ENCODE data around the gene SPATA4. TPM values are rescaled to one million over a fixed set of nuclear protein-coding genes. Genes with fewer than 3 reads are reported as not detected.
"Not testable (repeated sequence)": the region's sequence is repeated elsewhere in the genome, so short reads cannot be mapped to it uniquely, and the experiment has no call there.

SPATA4 gene
- total RNA-seq, 1 donor = 0.72 TPM

DNA sequence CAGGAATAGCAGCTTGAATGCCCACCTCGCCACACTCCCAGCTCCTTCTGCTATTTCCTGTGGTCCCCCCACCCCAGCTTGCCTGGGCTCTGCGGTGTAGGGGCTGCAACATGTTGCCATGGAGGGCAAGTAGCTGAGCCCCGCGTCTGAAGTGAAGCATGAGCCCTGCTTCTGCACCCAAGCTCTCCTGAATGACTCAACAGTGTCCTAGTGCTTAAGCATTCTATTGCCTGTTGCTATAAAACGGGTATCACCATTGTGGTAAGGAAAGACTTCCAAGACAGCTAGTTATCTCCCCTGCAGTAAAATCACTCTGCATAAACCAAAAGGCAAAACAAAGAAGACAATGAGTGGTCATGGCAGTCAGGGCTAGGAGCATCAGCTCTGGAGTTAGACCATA, 31.4 kb upstream of the SPATA4 start:
- TF ChIP-seq, protein P1, sequence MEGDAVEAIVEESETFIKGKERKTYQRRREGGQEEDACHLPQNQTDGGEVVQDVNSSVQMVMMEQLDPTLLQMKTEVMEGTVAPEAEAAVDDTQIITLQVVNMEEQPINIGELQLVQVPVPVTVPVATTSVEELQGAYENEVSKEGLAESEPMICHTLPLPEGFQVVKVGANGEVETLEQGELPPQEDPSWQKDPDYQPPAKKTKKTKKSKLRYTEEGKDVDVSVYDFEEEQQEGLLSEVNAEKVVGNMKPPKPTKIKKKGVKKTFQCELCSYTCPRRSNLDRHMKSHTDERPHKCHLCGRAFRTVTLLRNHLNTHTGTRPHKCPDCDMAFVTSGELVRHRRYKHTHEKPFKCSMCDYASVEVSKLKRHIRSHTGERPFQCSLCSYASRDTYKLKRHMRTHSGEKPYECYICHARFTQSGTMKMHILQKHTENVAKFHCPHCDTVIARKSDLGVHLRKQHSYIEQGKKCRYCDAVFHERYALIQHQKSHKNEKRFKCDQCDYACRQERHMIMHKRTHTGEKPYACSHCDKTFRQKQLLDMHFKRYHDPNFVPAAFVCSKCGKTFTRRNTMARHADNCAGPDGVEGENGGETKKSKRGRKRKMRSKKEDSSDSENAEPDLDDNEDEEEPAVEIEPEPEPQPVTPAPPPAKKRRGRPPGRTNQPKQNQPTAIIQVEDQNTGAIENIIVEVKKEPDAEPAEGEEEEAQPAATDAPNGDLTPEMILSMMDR (IDR thresholded peaks at IDR 0.05; ENCODE audit: extremely low read depth, low read depth, low read length) = no peak
- Histone ChIP-seq H3K36me3 (ENCODE audit: insufficient read depth, low read length) (no peaks in the 10 kb centered on the region), H3K27ac (ENCODE audit: low read depth, low read length) (no peak overlapping the region), H4K20me1 (ENCODE audit: insufficient read depth, low read length) (no peaks in the 10 kb centered on the region), H3K4me3 (ENCODE audit: insufficient read depth, low read length) (no peak overlapping the region), H3K4me1 (ENCODE audit: insufficient read depth, low read length) (no peaks in the 10 kb centered on the region), H3K79me2 (ENCODE audit: insufficient read depth, low read length) (no peaks in the 10 kb centered on the region), H2AFZ (ENCODE audit: low read length) (no peak overlapping the region), H3K27me3 (ENCODE audit: insufficient read depth, low read length) (no peaks in the 10 kb centered on the region), H3K4me2 (ENCODE audit: insufficient read depth, low read length) (no peak overlapping the region), H3K9me3 (ENCODE audit: low read depth, low read length) (no peaks in the 10 kb centered on the region)
- no peak for DNase-seq (ENCODE audit: insufficient read length, low spot score, missing footprints)

DNA sequence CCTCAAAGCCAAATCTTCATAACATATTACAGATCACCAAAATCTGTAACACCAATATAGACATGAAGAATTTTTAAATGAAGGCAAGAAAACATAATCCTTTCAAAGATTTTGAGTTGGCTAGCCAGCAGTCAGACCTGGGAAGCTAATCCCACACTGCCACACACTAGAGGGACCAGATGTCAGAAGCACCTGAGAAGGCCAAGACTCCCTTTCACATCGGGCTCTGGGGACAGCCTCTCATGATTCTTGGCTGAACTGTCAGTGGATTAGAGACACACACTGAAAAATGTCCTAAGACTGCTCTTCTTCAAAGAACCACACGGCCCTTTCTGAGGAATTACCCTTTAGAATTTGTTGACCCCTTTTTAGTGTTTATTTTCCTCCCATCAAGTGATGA, 28.2 kb upstream of the SPATA4 start:
- Histone ChIP-seq H3K27me3 (ENCODE audit: insufficient read depth, low read length) (no peaks in the 10 kb centered on the region), H3K9me3 (ENCODE audit: low read depth, low read length) (no peaks in the 10 kb centered on the region), H3K27ac (ENCODE audit: low read depth, low read length) (no peak overlapping the region), H3K79me2 (ENCODE audit: insufficient read depth, low read length) (no peaks in the 10 kb centered on the region), H4K20me1 (ENCODE audit: insufficient read depth, low read length) (no peaks in the 10 kb centered on the region), H2AFZ (ENCODE audit: low read length) (no peak overlapping the region), H3K36me3 (ENCODE audit: insufficient read depth, low read length) (no peaks in the 10 kb centered on the region), H3K4me1 (ENCODE audit: insufficient read depth, low read length) (no peaks in the 10 kb centered on the region), H3K4me2 (ENCODE audit: insufficient read depth, low read length) (no peak overlapping the region), H3K4me3 (ENCODE audit: insufficient read depth, low read length) (no peak overlapping the region)
- TF ChIP-seq, protein P1 (IDR thresholded peaks at IDR 0.05; ENCODE audit: extremely low read depth, low read depth, low read length) = no peak
- no peak for DNase-seq (ENCODE audit: insufficient read length, low spot score, missing footprints)

DNA sequence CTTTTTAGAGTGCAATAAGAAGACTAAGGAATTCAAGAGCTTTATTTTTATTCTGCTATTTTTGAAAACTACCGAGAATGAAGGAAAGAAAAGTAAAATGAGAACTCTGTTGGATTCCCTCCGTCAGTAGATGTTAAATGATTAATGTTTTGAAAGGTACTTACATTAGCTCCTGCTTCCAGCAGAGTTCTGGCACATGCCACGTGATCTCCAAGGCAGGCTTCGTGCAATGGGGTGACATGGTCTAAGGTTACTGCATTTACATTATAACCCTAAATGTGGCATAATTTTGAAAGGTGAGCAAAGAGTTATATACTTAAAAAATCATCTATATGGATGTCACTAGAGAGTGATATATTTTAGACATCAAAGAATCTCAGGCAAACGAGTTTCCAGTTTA, 26.8 kb upstream of the SPATA4 start:
- H3K36me3 ChIP-seq (ENCODE audit: insufficient read depth, low read length) = no peaks in the 10 kb centered on the region
- H3K4me2 ChIP-seq (ENCODE audit: insufficient read depth, low read length) = no peak overlapping the region
- H3K27me3 ChIP-seq (ENCODE audit: insufficient read depth, low read length) = no peaks in the 10 kb centered on the region
- no peaks in the 10 kb centered on the region for H3K9me3 ChIP-seq (ENCODE audit: low read depth, low read length)
- H3K4me3 ChIP-seq (ENCODE audit: insufficient read depth, low read length) = no peak overlapping the region
- H3K79me2 ChIP-seq (ENCODE audit: insufficient read depth, low read length) = no peaks in the 10 kb centered on the region
- H2AFZ ChIP-seq (ENCODE audit: low read length) = no peak overlapping the region
- no peak for DNase-seq (ENCODE audit: insufficient read length, low spot score, missing footprints)
- H4K20me1 ChIP-seq (ENCODE audit: insufficient read depth, low read length) = no peaks in the 10 kb centered on the region
- H3K27ac ChIP-seq (ENCODE audit: low read depth, low read length) = no peak overlapping the region
- TF ChIP-seq, protein P1 (IDR thresholded peaks at IDR 0.05; ENCODE audit: extremely low read depth, low read depth, low read length) = no peak
- no peaks in the 10 kb centered on the region for H3K4me1 ChIP-seq (ENCODE audit: insufficient read depth, low read length)

- Histone ChIP-seq H3K79me2 (ENCODE audit: insufficient read depth, low read length) (no peaks in the 10 kb centered on the region), H3K4me3 (ENCODE audit: insufficient read depth, low read length) (no peak overlapping the region), H3K36me3 (ENCODE audit: insufficient read depth, low read length) (no peaks in the 10 kb centered on the region), H4K20me1 (ENCODE audit: insufficient read depth, low read length) (no peaks in the 10 kb centered on the region), H3K27ac (ENCODE audit: low read depth, low read length) (no peak overlapping the region), H3K27me3 (ENCODE audit: insufficient read depth, low read length) (no peaks in the 10 kb centered on the region), H2AFZ (ENCODE audit: low read length) (no peak overlapping the region), H3K4me1 (ENCODE audit: insufficient read depth, low read length) (no peaks in the 10 kb centered on the region), H3K4me2 (ENCODE audit: insufficient read depth, low read length) (no peak overlapping the region), H3K9me3 (ENCODE audit: low read depth, low read length) (no peaks in the 10 kb centered on the region)
- TF ChIP-seq, protein P1 (IDR thresholded peaks at IDR 0.05; ENCODE audit: extremely low read depth, low read depth, low read length) = no peak
- DNase-seq (ENCODE audit: insufficient read length, low spot score, missing footprints) = no peak
These were observed 22.1 kb upstream of the SPATA4 start for GRCh38 chr4:176217510-176217909.

DNA sequence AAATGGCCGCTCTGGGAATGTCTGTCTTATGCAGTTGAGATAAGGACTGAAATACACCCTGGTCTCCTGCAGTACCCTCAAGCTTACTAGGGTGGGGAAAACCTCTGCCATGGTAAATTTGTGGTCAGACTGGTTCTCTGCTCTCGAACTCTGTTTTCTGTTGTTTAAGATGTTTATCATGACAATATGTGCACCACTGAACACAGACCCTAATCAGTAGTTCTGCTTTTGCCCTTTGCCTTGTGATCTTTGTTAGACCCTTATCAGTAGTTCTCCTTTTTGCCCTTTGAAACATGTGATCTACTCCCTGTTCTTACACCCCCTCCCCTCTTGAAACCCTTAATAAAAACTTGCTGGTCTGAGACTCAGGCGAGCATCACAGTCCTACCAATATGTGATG, 17.0 kb upstream of the SPATA4 start:
- H3K9me3 ChIP-seq (ENCODE audit: low read depth, low read length); H3K79me2 ChIP-seq (ENCODE audit: insufficient read depth, low read length); DNase-seq (ENCODE audit: insufficient read length, low spot score, missing footprints); H3K4me3 ChIP-seq (ENCODE audit: insufficient read depth, low read length); H3K4me1 ChIP-seq (ENCODE audit: insufficient read depth, low read length); H3K27me3 ChIP-seq (ENCODE audit: insufficient read depth, low read length); H2AFZ ChIP-seq (ENCODE audit: low read length); H3K27ac ChIP-seq (ENCODE audit: low read depth, low read length); H4K20me1 ChIP-seq (ENCODE audit: insufficient read depth, low read length); H3K4me2 ChIP-seq (ENCODE audit: insufficient read depth, low read length); H3K36me3 ChIP-seq (ENCODE audit: insufficient read depth, low read length): not testable (repeated sequence)

All from osteoblast (primary cell).